GM19351 (cell line): ENCODE data around the gene SAMD13.
"Not testable (repeated sequence)": the region's sequence is repeated elsewhere in the genome, so short reads cannot be mapped to it uniquely, and the experiment has no call there.

ENCODE experiments used
- ATAC-seq: cut with Tn5 transposase; IDR thresholded peaks from one replicate; pipeline ENCODE4 v1.9.1; 2021; ENCODE audit warnings: mild to moderate bottlenecking, moderate library complexity; ENCODE audit not compliant: unreplicated experiment

Gene SAMD13

GRCh38 chr1:84283381-84283780 lies 18.1 kb upstream of the SAMD13 start:
- no peak for ATAC-seq

- no peak for ATAC-seq
Measured at GRCh38 chr1:84286071-84286470, 15.4 kb upstream of the SAMD13 start.

- not testable (repeated sequence) for ATAC-seq
Measured at GRCh38 chr1:84287389-84287788, 14.1 kb upstream of the SAMD13 start.

- ATAC-seq: no peak
Measured at GRCh38 chr1:84289169-84289785, 12.2 kb upstream of the SAMD13 start.

- ATAC-seq: no peak
Measured at GRCh38 chr1:84291882-84292655, 9.4 kb upstream of the SAMD13 start.

GRCh38 chr1:84293766-84294165 lies 7.7 kb upstream of the SAMD13 start:
- no peak for ATAC-seq

GRCh38 chr1:84294751-84295150 lies 6.8 kb upstream of the SAMD13 start:
- ATAC-seq: no peak

- peak; percentile 3 for ATAC-seq
Measured at GRCh38 chr1:84297546-84298244, 3.8 kb upstream of the SAMD13 start.

DNA sequence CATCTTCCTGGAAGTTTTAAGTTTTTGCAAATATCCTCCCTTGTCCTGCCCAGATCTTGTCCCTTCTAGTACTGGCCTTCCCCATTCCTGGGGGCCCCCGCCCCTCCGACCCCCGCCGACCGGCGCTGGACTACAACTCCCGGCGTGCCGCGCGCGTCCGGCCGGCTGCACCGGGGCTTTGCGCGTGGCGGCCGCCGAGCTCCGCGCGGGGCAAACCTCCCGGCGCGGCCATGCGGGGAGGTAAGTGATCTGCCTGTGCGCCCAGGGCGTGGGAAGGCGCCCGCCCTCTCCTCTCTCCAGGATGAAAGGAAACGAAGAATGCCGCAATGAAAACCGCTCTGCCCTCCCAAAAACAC lies 3.2 kb upstream of the SAMD13 start:
- ATAC-seq: peak; percentile 74

- peak; percentile 36 for ATAC-seq
Measured at GRCh38 chr1:84298684-84299535, 2.6 kb upstream of the SAMD13 start.

DNA sequence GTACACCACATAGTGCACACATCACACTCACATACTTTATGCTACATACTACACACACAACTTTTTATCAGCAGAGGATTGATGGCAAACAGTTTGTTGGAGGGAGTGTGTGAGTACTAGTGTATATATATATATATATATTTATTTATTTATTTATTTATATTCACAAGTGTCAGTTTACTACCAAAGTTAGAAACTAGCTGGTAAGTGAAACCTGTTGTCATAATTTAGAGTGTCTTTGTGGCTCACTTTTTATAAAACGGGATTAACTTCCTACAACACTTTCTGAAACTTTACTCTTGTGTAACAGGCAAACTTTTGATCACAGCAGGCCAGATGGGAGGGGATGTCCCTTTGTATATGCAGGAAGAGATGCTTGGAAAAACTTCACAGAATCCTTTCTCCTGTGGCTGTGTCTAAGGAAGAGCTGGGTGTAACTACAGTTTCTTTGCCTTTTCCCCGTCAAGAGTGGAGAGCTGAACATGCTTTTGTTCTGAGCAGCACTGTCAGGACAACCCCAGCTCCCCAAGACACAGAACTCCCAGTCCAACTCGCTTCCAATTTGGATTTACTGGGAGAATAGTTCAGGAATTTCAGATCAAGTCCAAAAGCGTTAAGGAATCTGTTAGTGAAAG lies 1.9 kb upstream of the SAMD13 start:
- ATAC-seq: no peak

DNA sequence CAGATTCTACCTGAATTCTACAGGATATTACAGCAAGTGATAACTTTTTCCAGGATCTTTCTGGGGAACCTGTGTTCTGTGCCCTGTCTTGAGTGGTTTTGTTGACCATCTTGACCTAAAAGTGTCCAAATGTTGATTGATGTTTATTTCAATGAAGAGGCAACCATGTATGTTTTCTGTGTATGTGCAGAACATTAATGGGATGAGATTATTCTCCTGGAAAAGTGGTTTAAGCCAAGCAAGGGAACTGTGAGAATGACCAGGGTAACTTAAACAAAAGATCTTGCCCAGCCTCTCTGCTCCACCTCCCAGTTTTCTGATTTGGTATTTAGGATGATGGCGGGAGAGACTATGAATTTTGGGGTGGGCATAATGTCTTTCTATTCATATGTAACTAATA lies 1.0 kb upstream of the SAMD13 start:
- ATAC-seq: no peak

DNA sequence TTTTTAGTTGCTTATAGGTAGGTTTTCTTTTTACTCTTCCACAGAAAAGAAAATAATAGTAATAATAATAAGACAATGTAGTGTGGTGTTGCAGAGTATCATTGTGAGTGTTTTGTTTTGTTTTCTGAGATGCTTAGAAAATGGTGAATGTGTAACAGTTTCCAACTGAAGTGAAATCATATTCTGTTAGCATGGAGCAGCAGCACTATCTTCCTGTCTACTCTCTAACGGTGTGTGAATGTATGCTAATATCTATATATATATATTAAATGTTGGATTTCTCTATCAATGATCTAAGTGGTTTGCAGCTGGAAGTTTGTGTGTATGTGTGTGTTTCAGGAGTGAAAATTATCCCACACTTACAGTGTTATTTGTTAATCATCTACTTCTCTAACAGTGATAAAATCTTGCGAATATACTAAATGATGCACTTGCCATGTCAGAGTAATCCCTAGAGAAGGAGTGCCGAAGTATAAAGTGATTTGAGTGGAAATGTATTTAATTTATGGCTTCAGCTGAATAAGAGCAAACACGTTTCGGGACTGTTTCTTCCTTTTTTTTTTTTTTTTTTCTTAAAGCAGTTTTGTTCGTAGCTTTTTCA lies 377 bp downstream of the SAMD13 start:
- ATAC-seq: no peak

GRCh38 chr1:84303314-84303830 lies 1.9 kb downstream of the SAMD13 start:
- ATAC-seq: no peak

- ATAC-seq: no peak
Measured at GRCh38 chr1:84307398-84307797, 5.9 kb downstream of the SAMD13 start.

GRCh38 chr1:84311296-84311695 lies 9.8 kb downstream of the SAMD13 start:
- no peak for ATAC-seq

GRCh38 chr1:84319662-84320061 lies 18.2 kb downstream of the SAMD13 start:
- no peak for ATAC-seq

- ATAC-seq: no peak
Measured at GRCh38 chr1:84327830-84328229, 26.3 kb downstream of the SAMD13 start.

GRCh38 chr1:84330125-84330984 lies 28.8 kb downstream of the SAMD13 start:
- no peak for ATAC-seq
